Parathyroid adenoma (tissue), 2 donors: ENCODE results near the gene CRAMP1.

Experiments used
- H2AFZ ChIP-seq: fragments of 300-600 bp; sonication (generic); one replicate; pipeline ENCODE4 v1.7.0; 2017; ENCODE audit warnings: antibody characterized with exemption, mild to moderate bottlenecking
- H3K27ac ChIP-seq: fragments of 300-600 bp; sonication (generic); one replicate; pipeline ENCODE4 v1.7.0; 2017
- H3K27me3 ChIP-seq: fragments of 300-600 bp; sonication (generic); one replicate; pipeline ENCODE4 v1.7.0; 2017; ENCODE audit warnings: low read length; ENCODE audit not compliant: control insufficient read depth, insufficient read depth
- H3K36me3 ChIP-seq: fragments of 300-600 bp; sonication (generic); one replicate; pipeline ENCODE4 v1.7.0; 2017; ENCODE audit warnings: low read length; ENCODE audit not compliant: control insufficient read depth, insufficient read depth
- H3K4me1 ChIP-seq: fragments of 300-600 bp; sonication (generic); one replicate; pipeline ENCODE4 v1.7.0; 2017; ENCODE audit warnings: control low read depth
- H3K4me2 ChIP-seq: fragments of 300-600 bp; sonication (generic); one replicate; pipeline ENCODE4 v1.7.0; 2017; ENCODE audit warnings: low read length
- H3K4me3 ChIP-seq: fragments of 300-600 bp; sonication (generic); one replicate; pipeline ENCODE4 v1.7.0; 2017; ENCODE audit warnings: low read depth, low read length
- H3K79me2 ChIP-seq: fragments of 300-600 bp; sonication (generic); one replicate; pipeline ENCODE4 v1.7.0; 2017; ENCODE audit warnings: control low read depth
- H3K9ac ChIP-seq: fragments of 300-600 bp; sonication (generic); one replicate; pipeline ENCODE4 v1.7.0; 2017; ENCODE audit warnings: mild to moderate bottlenecking
- H3K9me3 ChIP-seq: fragments of 300-600 bp; sonication (generic); one replicate; pipeline ENCODE4 v1.7.0; 2017; ENCODE audit warnings: low read length; ENCODE audit not compliant: control insufficient read depth
- CTCF ChIP-seq: fragments of 300-600 bp; sonication (generic); IDR thresholded peaks from one replicate; pipeline ENCODE4 v1.7.0; 2017; ENCODE audit warnings: antibody characterized with exemption, mild to moderate bottlenecking
- donor health status: primary hyperparathyroidism.

Gene CRAMP1

DNA sequence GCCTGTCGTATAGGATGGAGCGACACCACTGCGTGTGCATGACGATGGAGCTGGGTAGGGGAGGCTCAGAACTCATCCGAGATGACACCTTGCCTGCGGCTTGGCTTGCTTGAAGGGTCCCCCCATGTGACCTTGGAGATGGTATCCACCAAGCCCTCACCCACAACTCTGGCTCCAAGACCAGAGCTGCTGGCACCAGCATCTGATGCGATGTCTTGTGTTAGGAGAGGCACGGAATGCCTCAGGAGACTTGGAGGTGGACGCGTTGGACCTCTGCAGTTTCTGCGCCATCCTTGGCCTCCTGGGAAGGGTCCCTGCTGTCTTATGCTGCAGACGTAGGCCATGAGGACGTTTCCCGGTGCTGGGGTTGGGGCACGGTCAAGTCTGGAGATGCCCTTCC is 7.8 kb downstream of the CRAMP1 start:
- Histone ChIP-seq H3K27me3 (no peaks in the 10 kb centered on the region), H3K9ac (no peak overlapping the region), H3K36me3 (no peaks in the 10 kb centered on the region), H3K27ac (no peak overlapping the region), H3K4me2 (no peak overlapping the region), H3K9me3 (no peaks in the 10 kb centered on the region), H2AFZ (no peak overlapping the region), H3K4me1 (peaks cover 5% of the 10 kb centered on the region), H3K4me3 (no peak overlapping the region), H3K79me2 (peaks cover 88% of the 10 kb centered on the region)
- TF ChIP-seq CTCF: no peak

DNA sequence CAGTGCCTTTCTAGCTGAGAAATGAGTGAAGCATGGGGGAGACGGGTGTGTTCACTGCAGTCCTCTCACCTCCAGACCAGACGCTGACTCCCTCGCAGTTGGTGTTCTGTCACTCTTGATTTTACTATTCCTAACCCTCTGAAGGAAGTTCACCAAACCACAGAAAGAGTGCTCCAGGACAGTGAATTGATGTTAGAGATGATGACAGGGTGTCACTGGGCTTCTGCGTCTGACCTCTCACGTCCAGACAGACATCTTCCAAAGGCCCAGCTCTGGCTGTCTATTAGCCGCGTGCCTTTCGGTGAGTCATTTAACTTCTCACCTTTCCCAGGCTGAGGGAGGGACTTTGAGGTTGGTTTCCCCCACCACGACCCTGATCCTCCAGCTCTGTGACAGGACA is 8.2 kb downstream of the CRAMP1 start:
- Histone ChIP-seq H3K4me3 (no peak overlapping the region), H3K27ac (no peak overlapping the region), H3K9ac (no peak overlapping the region), H3K27me3 (no peaks in the 10 kb centered on the region), H3K79me2 (peaks cover 88% of the 10 kb centered on the region), H3K36me3 (no peaks in the 10 kb centered on the region), H2AFZ (no peak overlapping the region), H3K9me3 (no peaks in the 10 kb centered on the region), H3K4me1 (peaks cover under 1% of the 10 kb centered on the region), H3K4me2 (no peak overlapping the region)
- no peak for TF ChIP-seq CTCF

DNA sequence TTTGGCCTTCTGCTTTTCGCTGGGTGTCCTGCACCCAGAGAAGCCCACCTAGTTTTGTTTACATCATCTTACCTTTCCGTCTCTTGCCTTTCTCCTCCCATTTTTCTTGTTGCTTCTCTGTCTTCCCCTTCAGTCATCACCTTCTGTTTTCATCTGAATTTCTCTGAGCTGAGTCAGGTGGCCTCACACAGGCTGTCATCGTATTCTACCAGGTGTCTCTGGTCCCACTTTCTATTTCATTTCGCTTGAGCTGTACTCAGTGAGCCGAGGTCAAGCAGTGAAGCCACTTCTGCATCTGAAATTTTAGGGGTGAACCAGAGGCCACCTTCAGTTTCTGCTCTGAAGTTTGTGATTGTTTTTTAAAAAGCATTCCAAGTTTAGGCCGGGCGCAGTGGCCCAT is 9.7 kb downstream of the CRAMP1 start:
- no peak overlapping the region for H3K4me2 ChIP-seq
- no peak overlapping the region for H2AFZ ChIP-seq
- TF ChIP-seq CTCF: no peak
- no peak overlapping the region for H3K4me3 ChIP-seq
- no peak overlapping the region for H3K27ac ChIP-seq
- H3K36me3 ChIP-seq: no peaks in the 10 kb centered on the region
- H3K9ac ChIP-seq: no peak overlapping the region
- H3K79me2 ChIP-seq: peaks cover 94% of the 10 kb centered on the region
- H3K4me1 ChIP-seq: no peaks in the 10 kb centered on the region
- H3K9me3 ChIP-seq: no peaks in the 10 kb centered on the region
- H3K27me3 ChIP-seq: no peaks in the 10 kb centered on the region

- H3K36me3 ChIP-seq: no peaks in the 10 kb centered on the region
- TF ChIP-seq CTCF: no peak
- no peak overlapping the region for H3K4me3 ChIP-seq
- H3K9me3 ChIP-seq: no peaks in the 10 kb centered on the region
- no peak overlapping the region for H3K9ac ChIP-seq
- H3K27me3 ChIP-seq: no peaks in the 10 kb centered on the region
- H3K27ac ChIP-seq: no peak overlapping the region
- no peak overlapping the region for H2AFZ ChIP-seq
- H3K79me2 ChIP-seq: peaks cover 91% of the 10 kb centered on the region
- no peak overlapping the region for H3K4me2 ChIP-seq
- no peaks in the 10 kb centered on the region for H3K4me1 ChIP-seq
Observed at GRCh38 chr16:1626327-1626726, 14.2 kb downstream of the CRAMP1 start.

DNA sequence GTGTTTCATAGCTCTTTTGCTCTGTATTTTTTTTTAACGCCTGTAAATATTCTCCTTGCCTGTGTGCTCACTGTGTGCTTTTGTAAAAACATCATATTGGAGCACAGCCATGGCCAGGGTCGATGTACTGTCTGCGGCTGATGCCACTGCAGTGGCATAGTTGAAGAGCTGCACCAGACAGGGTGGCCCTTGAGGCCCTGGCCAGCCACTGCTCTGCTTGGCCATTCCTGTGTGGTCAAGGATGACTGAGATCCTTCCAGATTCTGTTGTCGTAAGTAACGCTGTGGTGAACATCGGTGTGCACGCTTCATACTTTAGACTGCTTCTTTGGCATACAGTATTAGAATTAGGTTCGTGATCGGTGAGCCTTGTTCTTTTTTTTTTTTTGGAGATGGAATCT is 14.6 kb downstream of the CRAMP1 start:
- no peak overlapping the region for H2AFZ ChIP-seq
- H3K9ac ChIP-seq: no peak overlapping the region
- no peaks in the 10 kb centered on the region for H3K4me1 ChIP-seq
- no peak overlapping the region for H3K4me2 ChIP-seq
- no peaks in the 10 kb centered on the region for H3K36me3 ChIP-seq
- no peak overlapping the region for H3K27ac ChIP-seq
- no peaks in the 10 kb centered on the region for H3K9me3 ChIP-seq
- TF ChIP-seq CTCF: no peak
- no peak overlapping the region for H3K4me3 ChIP-seq
- peaks cover 90% of the 10 kb centered on the region for H3K79me2 ChIP-seq
- no peaks in the 10 kb centered on the region for H3K27me3 ChIP-seq
